GM18507 (cell line): ENCODE results near the gene SH3TC1.

ENCODE experiments used
- DNase-seq: peaks from one replicate; pipeline ENCODE4 v3.0.0; 2011; ENCODE audit warnings: low read depth; ENCODE audit not compliant: insufficient read length; ENCODE audit errors: extremely low spot score
- FAIRE-seq: peaks from 2 replicates; lab custom pipeline; 2011; peaks lifted over from hg19 to GRCh38; lab: Jason Lieb, UNC

SH3TC1 gene

DNA sequence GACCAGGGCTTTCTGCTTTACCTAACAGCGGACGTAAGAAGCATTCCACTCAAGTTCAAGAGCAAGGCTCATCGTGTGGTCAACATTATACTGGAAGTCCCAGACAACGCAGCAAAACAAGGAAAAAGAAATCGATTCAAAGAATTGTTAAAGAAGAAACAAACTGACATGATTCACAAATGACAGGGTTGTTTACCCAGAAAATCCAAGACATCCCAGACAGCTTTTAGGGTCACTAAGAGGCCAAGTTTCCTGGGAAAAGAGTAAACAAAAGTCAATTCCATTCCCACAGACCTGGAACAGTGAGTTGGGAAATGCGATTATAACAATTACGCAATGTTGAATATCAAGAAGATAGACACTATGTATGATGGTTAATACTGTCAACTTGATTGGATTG lies 49.0 kb downstream of the SH3TC1 start:
- DNase-seq = no peak
- no peak for FAIRE-seq

DNA sequence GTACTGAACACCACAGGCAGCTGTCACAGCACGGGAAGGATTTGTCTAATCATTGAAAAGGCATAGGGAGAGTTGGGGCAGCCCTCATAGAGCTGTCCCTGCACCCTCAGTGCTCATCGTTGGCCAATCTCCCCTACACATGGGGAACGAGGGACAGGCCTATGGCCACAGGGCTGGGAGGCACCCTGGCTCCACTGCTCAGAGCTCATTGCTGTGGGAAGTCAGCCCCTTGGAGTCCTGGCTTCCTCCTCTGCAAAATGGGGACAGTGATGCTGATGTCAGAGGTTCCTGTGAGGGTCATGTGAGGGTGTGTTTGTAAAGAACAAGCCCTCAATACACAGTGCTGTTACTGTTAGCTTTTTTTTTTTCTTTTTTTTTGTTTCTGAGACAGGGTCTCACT lies 51.1 kb downstream of the SH3TC1 start:
- FAIRE-seq = no peak
- DNase-seq = no peak

DNA sequence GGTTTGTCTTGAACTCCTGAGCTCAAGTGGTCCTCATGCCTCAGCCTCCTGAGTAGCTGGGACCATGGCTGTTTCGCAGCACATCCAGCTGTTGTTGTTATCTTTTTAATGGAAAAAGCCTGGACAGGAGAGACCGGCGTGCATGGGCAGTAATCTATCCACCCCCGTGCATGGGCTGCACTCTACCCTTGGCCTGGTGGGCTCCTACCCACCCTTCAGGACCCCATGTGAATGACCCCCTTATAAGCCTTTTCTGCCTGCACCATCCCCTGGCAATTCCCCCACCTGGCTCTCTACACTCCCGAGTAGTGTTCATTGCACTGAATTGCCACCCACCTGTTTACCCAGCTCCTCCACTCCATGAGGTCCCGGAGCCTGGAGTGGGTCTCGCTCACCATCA lies 51.5 kb downstream of the SH3TC1 start:
- FAIRE-seq = no peak
- DNase-seq = no peak

DNA sequence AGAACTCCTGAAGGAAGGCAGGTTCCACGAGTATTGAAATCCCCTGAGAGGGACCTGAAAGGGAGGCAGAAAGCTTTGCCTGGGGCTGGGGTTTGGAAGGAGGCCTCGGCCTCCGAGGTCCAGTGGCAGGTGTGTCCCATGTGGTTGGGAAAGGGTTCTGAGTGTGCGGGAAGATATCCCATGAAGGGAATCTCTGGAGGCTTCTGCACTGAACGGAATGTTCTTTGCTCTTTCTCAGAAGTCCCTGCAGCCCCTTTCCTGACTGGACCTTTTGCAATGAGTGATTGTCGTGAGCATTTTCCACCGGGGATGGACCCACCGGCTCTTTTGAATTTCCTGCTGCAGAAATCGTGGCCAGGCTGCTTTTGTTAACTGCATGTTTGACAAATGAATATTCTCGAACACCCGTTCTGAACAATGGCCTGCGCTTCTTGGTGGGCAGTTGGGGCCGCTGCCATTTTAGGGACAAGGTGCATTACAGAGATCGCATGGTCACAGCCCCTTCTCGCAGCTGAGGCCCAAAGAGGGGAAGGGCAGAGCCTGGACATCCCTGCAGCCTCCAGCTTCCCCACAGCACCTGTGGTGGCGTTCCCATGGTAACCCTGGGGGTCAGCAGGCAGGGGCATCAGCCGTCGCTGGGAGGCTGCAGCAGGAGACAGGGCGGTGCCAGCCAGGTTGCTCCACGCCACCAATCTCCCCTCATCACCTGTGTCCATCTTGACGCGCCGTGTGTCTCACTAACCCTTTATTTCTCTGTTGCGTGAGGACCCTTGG lies 52.2 kb downstream of the SH3TC1 start:
- FAIRE-seq = no peak

DNA sequence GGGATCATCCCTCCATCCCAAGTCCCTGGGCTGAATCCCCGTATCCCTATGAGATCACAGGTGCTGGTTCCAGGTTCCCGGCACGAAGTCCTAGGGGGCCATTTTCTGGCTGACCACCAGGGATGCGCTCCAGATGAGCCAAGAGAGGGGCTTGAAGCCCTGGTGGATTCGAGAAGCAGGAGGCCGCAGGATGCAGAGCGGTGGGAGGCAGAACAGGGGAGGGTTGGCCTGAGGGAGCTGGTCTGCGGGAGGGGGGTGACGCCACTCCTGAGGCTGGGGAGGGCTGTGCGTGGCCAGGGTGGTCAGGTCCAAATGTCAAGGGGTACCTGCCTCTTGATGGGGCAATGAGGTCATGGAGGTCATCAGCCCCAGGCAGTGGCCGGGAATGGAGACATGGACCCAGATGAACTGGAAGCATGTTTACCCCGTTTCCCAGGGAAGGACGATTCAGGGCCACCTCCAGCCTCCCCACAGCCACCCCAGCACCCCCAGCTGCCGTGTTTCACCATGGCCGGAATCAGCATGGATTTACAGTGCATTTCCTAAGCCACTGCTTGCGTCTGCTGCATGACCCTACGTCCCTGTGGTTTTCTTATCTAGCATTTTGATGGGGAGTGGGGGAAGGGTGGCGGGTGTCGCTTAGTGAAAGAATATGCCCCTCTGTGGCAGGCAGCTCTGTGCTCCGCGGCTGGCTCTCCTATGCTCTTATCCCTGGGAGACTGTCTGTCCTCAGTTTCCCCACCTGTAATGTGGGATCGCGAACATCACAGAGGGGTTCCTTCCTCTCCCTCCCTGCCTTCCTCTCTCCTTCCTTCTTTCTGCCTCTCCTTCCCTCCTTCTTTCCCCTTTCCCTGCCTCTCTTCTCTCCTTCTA lies 53.4 kb downstream of the SH3TC1 start:
- no peak for DNase-seq

More for the DNA sequence above, 52.2 kb downstream of the SH3TC1 start:
- no peak for DNase-seq

DNA sequence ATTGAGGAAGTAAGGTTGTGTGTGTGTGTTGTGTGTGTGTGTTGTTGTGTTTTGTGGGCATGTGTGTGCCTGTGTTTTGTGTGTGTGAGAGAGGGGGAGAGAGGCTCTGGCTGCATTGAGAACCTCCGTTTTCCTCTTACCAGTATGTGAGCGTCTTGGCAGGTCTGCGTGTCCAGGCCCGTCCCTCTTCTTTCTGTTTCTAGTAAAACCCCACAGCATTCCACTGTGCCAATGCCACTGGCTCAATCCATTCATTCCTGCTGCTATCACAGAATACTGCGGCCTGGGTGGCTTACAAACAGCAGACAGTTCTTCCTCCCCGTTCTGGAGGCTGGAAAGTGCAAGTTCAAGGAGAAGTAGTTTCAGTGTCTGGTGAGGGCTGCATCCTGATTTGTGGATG lies 55.0 kb downstream of the SH3TC1 start:
- no peak for DNase-seq
- FAIRE-seq = no peak

More for the DNA sequence above, 53.4 kb downstream of the SH3TC1 start:
- FAIRE-seq = no peak

DNA sequence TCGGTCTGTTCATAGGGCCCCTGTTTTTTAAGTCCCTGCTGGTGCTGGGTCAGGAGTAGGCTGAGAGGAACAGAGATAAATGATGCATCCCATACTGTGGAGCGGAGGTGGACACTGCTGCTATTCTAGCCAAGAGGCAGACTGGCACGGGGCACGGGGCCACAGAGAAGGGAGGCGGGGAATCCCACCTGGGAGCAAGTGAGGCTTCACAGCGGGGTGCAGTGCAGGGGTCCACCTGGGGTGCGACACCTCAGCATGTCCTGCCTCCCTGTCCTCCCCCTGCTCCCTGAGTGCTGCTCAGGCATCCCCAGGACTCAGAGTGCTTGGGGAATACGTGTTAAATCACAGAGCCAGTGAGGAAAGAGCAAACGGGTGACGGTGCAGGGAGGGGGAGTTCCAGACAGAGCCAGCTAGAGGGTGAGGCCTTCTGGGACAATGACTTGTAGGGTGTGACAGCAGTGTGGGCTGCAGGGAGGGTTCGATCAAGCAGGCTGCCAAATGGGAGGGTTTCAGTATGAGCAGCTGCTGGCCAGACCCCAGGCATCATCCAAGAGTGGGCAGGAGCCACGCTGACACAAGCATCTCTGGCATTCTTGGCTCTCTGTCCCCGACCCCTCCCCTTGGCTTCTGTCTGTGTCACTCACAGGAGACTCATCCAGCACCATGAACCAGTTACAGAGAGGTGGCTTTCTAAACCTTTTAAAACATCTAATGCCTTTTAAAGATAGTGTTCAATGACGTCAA lies 56.8 kb downstream of the SH3TC1 start:
- no peak for FAIRE-seq

DNA sequence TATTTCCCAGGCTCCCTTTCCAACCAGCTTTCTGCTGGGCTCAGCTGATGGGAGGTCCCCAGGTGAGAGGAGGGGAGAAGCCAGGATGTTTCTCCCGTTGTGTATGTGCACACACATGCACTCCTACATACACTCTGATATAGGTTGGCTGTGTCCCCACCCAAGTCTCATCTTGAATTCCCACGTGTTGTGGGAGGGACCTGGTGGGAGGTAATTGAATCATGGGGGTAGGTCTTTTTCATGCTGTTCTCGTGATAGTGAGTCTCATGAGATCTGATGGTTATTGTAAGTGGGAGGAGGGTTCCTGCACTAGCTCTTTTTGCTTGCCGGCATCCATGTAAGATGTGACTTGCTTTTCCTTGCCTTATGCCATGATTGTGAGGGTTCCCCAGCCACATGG lies 58.8 kb downstream of the SH3TC1 start:
- DNase-seq (no peak), FAIRE-seq (no peak)

More for the DNA sequence above, 56.8 kb downstream of the SH3TC1 start:
- DNase-seq = no peak

DNA sequence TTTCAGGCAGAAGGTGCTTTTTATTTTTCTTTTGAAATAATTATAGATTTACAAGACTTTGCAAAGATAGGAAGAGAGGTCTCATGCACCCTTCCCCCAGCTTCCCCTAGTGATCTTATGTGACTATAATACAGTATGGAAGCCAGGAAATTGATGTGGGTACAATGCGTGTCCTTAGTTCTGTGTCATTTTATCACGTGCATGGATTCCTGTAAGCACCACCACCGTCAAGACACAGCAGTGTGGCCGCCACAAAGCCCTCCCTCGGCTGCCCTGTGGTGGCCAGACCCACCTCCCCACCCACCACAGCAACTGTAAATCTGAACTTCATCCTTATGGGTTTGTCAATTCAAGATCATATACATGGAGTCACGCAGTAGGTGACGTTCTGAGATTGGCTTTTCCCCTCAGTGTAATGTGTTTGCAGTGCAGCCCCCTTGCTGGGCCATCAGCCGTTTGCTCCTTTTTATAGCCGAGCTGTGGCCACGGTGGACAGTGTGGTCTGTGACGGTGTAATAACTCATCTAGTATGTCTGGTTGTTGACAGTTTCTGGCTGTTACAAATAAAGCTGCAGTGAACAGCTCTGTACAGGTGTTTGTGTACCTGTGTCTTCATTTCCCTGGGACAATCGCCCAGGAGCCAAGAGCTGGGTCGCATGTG lies 59.6 kb downstream of the SH3TC1 start:
- FAIRE-seq = no peak
- no peak for DNase-seq

DNA sequence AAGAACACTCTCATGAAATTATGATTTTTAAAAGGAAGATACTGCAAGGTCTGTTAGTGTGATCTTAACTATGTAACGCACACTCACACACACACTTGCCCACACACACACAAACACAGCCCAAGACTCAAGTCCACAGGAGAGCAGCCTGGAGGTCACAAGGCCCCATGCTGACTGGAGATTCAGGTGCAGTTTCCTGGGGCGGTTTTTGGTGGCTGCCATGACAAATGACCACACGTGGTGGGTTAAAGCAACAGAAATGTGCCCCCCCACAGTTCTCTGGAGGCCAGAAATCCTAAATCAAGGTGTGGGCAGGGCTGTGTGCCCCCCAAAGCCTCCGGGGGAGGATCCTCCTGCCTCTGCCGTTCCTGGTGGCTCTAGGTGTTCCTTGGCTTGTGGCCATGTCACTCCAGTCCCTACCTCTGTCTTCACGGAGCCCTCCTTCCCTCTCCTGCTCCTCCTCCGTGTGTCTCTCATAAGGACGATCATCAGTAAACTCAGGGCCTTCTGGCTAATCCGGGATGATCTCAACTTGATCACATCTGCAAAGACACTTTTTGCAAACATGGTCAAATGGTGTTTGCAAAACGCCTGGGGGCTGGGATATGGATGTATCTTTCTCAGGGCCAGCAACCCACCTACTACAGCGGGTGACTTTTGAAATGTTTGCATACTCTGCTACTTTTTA lies 60.8 kb downstream of the SH3TC1 start:
- DNase-seq (no peak), FAIRE-seq (no peak)

DNA sequence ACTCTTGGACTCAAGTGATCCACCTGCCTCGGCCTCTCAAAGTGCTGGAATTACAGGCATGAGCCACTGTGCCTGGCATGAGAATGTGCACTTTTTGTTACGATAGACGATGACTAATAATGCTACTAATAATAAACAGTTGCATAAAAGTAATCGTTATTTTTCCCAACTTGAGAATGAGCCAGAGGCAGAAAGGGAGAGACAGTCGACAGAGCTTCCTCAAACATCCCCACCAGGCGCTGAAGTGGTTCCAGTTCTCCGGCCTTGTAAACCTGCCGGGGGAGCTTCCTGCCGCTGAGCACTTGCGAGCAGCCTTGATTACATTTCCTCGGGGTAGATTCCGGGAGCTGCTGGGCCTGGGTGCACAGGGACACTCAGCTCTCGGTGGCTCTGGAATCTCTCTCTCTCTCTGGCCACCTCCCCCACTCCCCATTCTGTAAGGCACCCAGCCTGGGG lies 61.6 kb downstream of the SH3TC1 start:
- FAIRE-seq (no peak), DNase-seq (no peak)

DNA sequence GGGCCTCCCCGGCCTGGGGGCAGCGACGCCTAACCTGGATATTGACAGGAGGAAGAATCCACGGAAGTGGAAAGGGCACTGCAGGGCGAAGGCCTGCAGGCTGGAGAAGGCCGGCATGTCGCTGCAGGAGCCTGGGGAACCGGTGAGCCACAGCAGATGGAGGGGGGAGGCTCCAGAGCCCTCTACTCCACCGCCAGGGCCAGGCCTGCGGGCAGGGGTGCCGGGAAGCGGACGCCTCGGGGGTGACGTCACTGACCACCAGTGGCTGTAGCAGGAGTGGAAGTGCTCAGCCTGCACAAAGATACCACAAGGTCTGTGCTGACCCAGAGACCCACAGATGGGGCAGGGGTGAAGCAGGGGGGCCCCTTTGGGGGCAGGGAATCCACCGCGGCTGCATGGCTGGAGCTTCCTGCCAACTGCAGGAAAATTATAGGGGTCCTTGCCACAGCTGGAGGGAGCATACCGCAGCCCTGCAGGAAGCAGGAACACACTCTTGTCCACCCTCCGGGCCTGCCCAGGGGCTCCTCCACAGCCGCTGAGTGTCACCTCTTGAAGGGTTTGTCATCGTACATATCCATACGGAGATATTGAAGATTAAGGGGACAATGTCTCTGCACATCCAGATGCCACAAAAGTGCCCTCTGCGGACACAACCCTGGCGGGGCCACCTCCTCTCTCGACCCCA lies 62.9 kb downstream of the SH3TC1 start:
- FAIRE-seq (no peak), DNase-seq (no peak)

DNA sequence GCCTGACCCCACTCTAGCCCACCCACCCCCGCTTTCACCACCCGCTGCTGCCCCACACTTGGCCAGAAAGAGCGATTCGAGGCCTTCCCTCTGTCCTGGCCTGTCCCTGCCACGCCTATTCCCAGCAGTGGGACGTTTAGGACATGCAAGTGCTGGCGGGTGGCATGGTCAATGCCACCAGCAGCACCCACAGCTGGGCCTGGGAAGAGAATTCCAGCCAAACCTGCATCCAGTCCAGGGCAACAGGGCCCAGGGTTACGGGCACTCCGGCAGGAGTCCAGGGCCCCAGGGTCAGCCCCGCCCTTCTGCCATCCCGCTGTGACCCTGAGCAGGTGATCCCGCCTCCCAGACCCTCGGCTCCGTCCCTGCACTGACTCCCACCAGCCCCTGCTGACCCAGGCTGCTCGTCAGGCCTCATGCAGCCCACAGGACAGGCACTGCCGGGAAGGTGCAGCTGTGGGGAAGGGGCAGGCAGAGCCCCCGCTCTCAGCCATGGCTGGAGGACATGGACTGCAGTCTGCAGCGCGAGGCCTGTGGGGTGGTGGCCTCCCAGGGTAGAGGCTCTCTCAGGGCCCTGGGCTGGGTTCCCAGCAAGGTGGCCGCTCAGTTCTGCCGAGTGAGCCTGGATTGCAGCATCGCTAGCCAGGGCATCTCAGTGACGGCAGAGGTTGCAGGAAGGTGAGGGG lies 63.7 kb downstream of the SH3TC1 start:
- DNase-seq (no peak), FAIRE-seq (no peak)

DNA sequence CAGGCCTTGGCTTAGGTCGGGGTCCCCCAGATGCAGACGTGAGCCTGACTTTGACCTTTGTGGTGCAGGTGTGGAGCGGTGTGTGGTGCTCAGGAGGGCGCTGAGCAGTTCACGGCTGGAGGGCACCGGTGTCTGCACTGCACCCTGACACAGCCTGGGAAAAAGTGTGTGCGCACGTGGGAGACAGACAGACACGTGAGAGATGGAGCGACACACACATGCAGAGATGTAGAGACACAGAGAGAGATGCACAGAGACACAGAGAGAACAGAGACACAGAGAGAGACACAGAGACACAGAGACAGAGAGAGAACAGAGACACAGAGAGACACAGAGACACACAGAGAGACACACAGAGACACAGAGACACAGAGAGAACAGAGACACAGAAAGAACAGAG lies 64.3 kb downstream of the SH3TC1 start:
- no peak for FAIRE-seq
- no peak for DNase-seq

DNA sequence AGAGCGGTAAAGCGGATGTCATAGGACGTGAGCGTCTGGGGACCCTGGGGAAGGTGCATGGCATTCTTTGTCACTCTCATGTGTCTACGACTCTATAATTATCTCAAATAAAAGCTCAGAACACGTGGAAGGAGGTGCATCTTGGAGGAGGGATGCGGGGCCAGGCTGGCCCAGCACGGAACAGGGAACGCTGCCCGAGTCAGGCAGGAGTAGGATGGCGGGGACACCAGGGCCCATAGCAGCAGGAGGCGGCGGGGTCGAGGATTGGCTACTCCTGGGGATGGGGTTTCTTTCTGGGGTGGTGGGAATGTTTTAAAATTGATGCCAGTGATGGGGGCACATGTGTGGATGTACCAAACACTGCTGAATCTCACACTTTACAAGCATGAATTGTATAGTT lies 65.0 kb downstream of the SH3TC1 start:
- DNase-seq = no peak
- no peak for FAIRE-seq

DNA sequence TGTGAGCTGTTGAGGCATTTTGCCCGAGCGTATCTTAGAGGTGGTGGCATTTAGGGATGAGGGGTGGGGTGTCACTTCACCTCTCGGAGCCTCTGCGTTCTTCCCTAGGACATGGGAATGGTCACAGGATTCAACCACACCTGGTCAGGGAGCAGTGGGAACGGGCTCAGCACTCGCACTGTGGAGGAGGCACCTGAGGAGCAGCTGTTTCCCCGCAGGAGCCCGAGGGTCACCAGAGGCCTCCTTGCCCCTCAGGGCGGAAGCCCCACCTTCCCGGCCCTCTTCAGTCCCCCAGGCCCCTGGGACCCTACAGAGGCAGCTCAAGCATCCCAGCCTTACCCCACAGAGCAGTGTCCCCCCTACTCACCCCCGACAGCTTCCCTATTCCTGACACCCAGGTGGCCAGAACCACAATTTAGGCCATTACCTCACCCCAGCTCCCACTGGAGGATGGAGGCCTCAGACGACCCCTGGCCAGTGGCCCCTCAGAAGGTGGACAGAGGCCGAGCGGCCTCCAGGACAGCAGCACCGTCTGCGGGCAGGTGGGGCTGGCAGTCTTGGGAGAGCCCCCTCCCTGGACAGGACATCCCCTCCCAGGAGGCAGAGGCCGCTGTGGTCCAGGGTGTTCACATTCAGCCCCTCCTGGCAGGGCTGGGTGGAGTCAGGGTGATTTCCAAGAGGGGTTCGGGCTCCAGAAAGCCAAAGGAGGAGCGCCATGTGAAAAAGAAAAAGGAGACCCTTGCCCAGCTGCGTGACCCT lies 66.3 kb downstream of the SH3TC1 start:
- DNase-seq (no peak), FAIRE-seq (no peak)

DNA sequence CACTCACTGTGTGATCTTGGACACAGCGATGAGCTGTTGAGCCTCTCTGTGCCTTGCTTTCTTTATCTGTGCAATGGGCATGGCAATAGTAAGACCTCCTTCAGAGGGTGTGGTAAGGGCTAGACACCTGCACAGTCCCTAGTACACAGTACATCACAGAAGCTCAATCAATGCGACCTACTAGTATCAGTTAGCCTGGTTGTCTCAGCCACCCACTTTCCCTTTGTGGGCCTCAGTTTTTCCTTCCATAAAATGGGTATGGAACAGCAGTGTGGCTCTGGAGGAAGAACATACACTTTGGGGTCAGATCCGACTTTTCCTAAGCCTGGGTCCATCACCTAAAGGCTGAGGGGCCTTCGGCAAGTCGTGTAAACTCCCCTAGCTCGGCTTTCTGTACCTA lies 67.0 kb downstream of the SH3TC1 start:
- no peak for FAIRE-seq

More for the DNA sequence above, 67.0 kb downstream of the SH3TC1 start:
- DNase-seq = no peak
